Daoy (cell line): ENCODE measurements around the gene LILRB4. TPM values are rescaled to one million over a fixed set of nuclear protein-coding genes. Genes with fewer than 3 reads are reported as not detected.
"Not testable (repeated sequence)": the region's sequence is repeated elsewhere in the genome, so short reads cannot be mapped to it uniquely, and the experiment has no call there.

Source experiments
- DNase-seq: peaks from one replicate; pipeline ENCODE4 v3.0.0-alpha.2; 2015; ENCODE audit warnings: low read depth
- total RNA-seq: library from RNA; depleted of rRNA; stranded (reverse); fragments of >200 nt; shearing (Covaris generic); gene quantifications from 2 replicates; pipeline ENCODE4 v1.2.3, GENCODE V29; 2014

LILRB4 gene
- total RNA-seq, 1 experiment from 2014 or later: 0.69 TPM

GRCh38 chr19:54650108-54650655 lies 12.6 kb upstream of the LILRB4 start:
- DNase-seq: peak; percentile 63

GRCh38 chr19:54653181-54653809 lies 9.5 kb upstream of the LILRB4 start:
- peak; percentile 32 for DNase-seq

DNA sequence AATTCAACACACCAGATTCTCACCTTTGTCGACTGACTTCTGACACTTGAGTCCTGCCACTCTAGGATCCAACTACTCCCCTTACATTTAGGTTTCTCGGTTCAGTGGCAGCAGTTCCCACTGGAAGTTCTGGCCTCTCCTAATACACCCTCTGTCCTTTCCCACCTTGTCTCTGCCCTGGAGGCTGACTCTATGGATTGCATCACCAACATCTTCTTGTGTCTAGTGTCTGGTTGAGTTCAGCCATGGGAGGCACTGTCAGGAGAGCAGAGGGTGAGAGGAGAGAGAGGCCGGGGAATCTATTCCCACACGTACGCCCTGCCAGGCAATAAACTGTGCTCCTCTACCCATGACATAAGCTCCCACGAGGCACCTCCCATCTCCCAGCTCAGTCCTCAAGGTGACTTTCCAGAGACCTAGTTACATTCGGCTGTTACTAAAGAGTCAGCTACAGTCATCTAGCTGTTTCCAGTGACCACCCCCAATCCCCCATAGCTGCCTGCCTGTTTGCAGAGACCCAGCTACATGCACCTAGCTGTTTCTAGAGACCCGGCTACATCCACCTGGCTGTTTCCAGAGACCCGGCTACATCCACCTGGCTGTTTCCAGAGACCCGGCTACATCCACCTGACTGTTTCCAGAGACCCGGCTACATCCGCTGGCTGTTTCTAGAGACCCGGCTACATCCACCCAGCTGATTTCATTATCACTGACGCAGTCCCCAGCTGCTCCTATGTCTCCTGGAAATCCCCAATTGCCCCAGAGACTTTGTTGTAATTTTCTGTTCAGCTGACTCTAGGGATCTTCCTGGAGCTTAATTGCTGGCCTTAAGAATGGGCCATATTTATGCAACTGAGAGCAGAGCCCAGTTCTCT lies 8.1 kb upstream of the LILRB4 start:
- peak; percentile 34 for DNase-seq

DNA sequence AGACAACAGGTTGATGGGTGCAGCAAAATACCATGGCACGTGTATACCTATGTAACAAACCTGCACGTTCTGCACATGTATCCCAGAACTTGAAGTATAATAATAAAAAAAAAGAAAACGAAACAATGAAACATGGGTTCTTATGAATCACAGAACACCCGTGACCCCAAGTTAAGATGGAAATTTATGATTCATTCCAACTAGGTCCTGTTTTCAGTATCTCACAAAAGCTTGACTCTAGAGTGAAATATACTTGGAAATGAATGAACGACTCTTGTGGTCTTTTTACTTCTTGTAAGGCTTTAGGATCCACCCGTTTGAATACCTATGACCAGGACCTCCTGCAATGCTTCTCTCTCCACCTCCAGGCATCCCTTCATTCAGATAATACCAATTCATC lies 3.5 kb upstream of the LILRB4 start:
- no peak for DNase-seq

DNA sequence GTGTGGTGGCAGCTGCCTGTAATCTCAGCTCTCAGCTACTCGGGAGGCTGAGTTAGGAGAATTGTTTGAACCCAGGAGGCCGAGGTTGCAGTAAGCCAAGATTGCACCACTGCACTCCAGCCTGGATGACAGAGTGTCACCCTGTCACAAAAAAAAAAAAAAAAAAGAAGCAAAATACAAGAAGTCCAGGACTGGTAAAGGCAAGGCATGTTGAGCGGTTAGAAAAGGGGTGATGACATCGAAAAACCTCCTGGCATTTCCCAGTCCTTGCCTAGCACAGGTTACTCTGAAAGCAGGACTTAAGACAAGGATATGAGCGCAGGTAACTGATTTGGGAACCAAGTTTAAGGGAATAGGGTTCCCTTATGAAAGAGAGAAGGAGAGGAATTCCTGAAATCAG lies 2.5 kb upstream of the LILRB4 start:
- no peak for DNase-seq

DNA sequence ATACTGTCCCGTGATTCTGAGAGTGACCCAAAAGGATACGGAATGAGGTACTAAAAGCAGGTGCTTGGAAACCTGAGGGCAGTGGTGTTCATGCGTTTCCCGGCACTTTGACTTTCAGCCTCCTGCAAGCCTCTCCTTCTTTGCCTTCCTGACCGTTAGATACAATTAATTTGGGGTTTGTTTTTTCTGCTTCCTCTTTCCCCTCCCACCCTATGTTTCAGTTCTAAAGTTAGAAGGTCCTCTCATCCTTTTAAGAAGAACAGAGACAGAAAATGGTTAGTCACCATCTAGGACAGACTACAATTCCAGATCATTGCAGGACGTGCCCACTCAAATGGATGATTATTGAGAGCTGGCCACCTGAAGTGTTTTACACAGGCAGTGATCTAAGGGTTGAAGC lies 1.8 kb upstream of the LILRB4 start:
- DNase-seq: no peak

DNA sequence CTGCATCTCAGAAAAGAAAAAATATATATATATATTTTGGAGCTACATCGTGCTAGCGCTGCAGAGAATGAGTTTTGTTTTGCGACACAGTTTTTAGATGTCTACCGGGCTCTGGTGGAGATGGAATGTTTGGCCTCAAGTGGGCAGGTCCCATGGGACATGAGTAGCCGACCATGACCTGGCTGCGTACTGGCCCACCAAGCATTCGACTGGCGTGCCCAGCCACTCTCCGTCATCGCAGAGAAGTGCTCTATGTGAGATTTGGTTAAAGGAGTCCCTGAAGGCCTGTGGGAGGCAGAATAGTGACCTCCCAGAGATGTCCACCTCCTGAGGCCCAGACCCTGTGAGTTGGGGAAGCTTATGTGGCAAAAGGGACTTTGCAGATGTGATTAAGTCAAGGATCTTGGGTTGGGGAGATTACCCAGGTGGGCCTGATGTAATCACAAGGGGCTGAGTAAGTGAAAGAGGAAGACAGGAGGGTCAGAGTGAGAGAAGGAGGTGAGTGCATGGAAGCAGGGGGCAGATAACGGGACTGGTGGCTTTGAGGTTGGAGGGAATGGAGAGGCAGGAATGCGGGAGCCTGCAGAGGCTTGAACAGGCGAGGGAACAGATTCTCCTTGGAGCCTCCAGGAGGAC lies 821 bp upstream of the LILRB4 start:
- DNase-seq: no peak

DNA sequence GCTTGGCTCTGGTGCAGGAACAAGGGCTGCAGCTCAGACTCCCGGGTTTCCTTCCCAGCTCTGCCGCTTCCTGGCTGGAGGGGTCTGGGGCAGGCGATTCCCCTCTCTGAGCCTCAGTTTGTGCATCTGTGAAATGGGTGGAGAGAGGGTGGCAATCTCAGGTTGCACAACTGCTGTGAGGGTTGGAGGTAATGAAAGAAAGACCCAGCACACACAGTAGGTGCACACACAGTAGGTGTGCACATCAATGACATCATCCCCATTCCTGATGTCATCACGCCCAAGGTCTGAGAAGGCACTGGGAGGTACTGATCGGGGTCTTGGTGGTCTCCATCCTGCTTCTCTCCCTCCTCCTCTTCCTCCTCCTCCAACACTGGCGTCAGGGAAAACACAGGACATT lies 2.7 kb downstream of the LILRB4 start:
- DNase-seq: no peak

- DNase-seq: no peak
Observed at GRCh38 chr19:54667217-54667616, 4.4 kb downstream of the LILRB4 start.

- DNase-seq: no peak
Observed at GRCh38 chr19:54668353-54668752, 5.6 kb downstream of the LILRB4 start.

DNA sequence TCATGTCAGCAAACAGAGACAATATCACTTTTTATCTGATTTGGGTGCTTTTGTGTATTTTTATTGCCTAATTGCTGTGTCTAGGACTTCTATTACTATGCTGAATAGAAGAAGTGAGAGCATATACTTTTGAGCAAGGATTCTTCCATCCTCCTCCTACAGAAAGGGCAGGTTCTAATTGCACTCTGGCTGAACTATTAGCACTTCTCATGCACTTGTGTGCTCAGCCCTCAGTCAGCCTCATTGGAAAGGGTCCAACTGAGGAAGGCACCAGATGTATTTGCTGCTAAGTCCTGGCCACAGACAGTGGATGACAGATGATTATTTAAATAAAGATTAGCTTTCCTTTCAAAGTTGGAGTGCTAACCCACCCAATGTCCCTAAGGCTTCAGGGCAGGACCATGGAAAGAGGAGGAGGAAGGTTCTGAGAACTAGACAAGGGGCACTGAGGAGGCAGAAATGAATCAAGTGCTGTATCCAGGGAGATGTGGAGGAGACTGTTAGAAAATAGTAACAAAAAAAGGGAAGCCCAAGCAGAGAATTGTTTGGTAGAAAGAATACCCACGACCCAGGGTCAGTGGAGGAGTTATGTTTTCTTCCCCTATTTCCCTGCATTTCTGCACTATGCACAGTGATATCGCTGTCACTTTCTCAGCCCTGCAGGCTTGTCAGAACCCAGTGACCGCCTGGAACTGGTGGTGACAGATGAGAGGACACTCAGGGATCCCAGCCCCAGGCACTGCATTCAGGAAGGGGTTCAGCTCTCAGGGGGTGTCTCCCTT lies 8.0 kb downstream of the LILRB4 start:
- no peak for DNase-seq

DNA sequence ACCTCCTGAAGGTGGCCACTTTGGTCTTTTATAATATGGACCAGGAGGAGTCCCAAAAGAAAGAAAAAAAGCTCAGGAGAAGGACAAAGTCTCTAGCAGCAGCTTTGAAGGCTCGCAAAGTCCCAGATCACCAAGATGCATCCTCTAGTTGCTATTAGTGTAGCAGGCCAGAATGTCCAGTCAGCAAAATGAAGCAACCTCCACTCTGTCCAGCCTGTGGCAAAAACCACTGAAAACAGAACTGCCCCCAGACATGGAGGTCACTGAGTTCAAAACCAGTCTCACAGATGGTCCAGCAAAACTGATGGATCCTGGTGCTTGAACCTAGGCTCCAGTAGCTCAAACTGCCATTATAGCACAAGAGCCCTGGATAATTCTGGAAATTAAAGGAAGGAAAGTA lies 10.4 kb downstream of the LILRB4 start:
- DNase-seq: no peak

- DNase-seq: peak; percentile 36
Observed at GRCh38 chr19:54674021-54674617, 11.3 kb downstream of the LILRB4 start.

- DNase-seq: peak; percentile 35
Observed at GRCh38 chr19:54676210-54676834, 13.5 kb downstream of the LILRB4 start.

- no peak for DNase-seq
Observed at GRCh38 chr19:54677217-54677616, 14.4 kb downstream of the LILRB4 start.

DNA sequence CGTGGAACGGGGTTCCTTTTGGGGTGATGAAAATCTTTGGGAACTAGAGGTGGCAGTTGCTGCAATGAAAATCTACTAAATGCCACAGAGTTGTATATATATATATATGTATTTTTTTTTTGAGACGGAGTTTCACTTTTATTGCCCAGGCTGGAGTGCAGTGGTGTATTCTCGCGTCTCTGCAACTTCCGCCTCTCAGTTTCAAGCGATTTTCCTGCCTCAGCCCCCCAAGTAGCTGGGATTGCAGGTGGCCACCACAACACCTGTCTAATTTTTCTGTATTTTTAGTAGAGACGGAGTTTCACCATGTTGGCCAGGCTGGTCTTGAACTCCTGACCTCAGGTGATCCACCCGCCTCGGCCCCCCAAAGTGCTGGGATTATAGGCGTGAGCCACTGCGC lies 18.8 kb downstream of the LILRB4 start:
- not testable (repeated sequence) for DNase-seq

- DNase-seq: no peak
Observed at GRCh38 chr19:54682306-54682856, 19.6 kb downstream of the LILRB4 start.

- DNase-seq: peak; percentile 82
Observed at GRCh38 chr19:54684527-54684926, 21.7 kb downstream of the LILRB4 start.

- DNase-seq: no peak
Observed at GRCh38 chr19:54691582-54692297, 29.0 kb downstream of the LILRB4 start.

DNA sequence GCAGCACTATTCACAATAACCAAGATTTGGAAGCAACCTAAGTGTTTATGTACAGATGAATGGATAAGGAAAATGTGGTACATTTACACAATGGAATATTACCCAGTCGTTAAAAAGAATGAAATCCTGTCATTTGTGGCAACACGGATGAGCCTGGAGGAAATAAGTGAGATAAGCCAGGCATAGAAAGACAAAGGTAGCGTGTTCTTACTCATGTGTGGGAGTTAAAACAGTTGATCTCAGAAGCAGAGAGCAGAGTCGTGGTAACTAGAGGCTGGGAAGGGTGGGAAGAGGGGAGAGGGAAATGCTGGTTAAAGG lies 29.5 kb downstream of the LILRB4 start:
- no peak for DNase-seq
